Heart left ventricle (tissue), 13 donors: Measurements from ENCODE around the gene REXO5.

Source experiments
- POLR2A ChIP-seq, 2 donors: fragments of 450-650 bp; IDR thresholded peaks; one replicate each; pipeline ENCODE4 v1.6.1; 2017; ENCODE audit warnings: antibody characterized with exemption in 2 of 2, mild to moderate bottlenecking in 2 of 2, moderate library complexity in 2 of 2
- TF ChIP-seq, protein P1 (sequence below), 12 donors: fragments of 200-600 bp; sonication (generic) in 4 of 12; IDR thresholded peaks; one replicate each; pipeline versions ENCODE4 v1.5.0 to v1.8.0; 2018 to 2022; ENCODE audit warnings: antibody characterized with exemption in 12 of 12, mild to moderate bottlenecking in 5 of 12
- donor health status: ischemic (EF 13 %, LVEDD 7.1; RV severe dilation, severe dysfunction).
- donor health status: DM: no; HTN: yes; CAD: no.
- donor health status: DM: no; HTN: no; CAD: no.
- donor health status: ischemic (EF 25% LVEDD 6.9; RV normal size, moderate dysfunction).
- donor health status: ischemic (EF 25% LVEDD 5.7; RV mildly dilated, moderate dysfunction).
- donor health status: ischemic (EF 35%, LVEDD 5.7; RV mildly dilated, moderate dysfunction).
- donor health status: nonischemic (EF 11% LVEDD 7.7; RV severe dilation, severe dysfunction).
- donor health status: DM: yes; HTN: yes; CAD: no.
- donor health status: PGD.
- donor health status: ischemic (EF 29% LVEDD 5.4; RV normal size, mild dysfunction).
- donor health status: nonischemic (EF 23%, LVEDD 6.1; RV moderate dilation, normal function).

DNA sequence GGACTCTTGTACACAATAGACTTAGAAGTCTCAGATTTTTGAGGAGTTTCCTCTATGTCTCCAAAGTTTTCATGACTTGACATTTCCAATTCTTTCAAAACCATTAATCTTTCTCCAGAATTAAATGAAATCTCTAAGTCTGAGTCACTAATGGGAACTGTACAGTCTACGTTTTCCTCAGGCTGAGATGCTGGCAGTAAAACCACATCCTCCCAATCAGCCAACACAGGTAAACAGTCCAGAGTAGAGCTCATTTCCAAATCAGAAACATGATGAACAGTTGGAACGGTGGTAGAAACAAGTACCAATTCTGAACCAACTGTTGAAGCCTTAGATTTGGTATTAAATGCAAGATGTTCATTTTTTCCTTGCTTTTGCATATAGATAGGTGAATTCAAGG lies 8.0 kb upstream of the REXO5 start:
- TF ChIP-seq, protein P1, sequence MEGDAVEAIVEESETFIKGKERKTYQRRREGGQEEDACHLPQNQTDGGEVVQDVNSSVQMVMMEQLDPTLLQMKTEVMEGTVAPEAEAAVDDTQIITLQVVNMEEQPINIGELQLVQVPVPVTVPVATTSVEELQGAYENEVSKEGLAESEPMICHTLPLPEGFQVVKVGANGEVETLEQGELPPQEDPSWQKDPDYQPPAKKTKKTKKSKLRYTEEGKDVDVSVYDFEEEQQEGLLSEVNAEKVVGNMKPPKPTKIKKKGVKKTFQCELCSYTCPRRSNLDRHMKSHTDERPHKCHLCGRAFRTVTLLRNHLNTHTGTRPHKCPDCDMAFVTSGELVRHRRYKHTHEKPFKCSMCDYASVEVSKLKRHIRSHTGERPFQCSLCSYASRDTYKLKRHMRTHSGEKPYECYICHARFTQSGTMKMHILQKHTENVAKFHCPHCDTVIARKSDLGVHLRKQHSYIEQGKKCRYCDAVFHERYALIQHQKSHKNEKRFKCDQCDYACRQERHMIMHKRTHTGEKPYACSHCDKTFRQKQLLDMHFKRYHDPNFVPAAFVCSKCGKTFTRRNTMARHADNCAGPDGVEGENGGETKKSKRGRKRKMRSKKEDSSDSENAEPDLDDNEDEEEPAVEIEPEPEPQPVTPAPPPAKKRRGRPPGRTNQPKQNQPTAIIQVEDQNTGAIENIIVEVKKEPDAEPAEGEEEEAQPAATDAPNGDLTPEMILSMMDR (IDR thresholded peaks at IDR 0.05) = no peak
- no peak for TF ChIP-seq POLR2A (IDR thresholded peaks at IDR 0.05)
